ENCODE measurements around the gene MIGA1.
"Not testable (repeated sequence)": the region's sequence is repeated elsewhere in the genome, so short reads cannot be mapped to it uniquely, and the experiment has no call there.

MIGA1 gene

GRCh38 chr1:77850082-77850481 is 70.6 kb downstream of the MIGA1 start:
- no peak for DNase-seq

DNA sequence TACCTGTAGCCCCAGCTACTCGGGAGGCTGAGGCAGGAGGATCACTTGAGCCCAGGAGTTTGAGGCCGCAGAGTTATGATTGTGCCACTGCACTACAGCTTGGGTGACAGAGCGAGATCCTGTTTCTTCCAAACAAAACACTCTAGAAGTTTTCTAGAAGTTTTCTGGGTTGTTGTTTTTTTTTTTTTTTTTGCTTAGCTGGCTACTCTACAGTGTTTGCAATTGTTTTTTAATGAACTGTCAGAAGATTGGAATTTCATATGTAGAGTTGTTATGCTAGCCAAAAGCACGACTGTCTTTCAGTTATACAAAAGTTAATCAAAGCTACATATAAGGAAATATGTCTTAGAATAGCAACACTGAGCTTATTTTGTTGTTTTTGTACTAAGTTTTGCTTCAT is 78.1 kb downstream of the MIGA1 start:
- DNase-seq, result no peak

DNA sequence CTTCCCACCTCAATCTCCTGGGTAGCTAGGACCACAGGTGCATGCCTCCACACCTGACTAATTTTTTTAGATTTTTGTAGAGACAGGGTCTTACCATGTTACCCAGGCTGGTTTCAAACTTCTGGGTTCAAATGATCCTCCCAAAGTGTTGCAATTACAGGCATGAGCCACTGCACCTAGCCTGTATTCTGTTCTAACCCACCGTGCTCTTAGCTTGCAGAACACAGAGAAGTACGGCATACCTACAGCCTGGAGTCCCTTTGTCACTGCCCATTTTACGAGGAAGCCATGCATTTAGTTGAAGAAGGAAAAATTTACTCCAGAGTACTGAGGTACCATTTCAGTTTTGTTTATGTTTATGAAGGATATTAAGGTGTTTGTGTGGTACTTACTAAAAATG is 79.3 kb downstream of the MIGA1 start:
- no peak for DNase-seq

- DNase-seq, result no peak
Measured at GRCh38 chr1:77859248-77859647, 79.8 kb downstream of the MIGA1 start.

- no peak for DNase-seq
Measured at GRCh38 chr1:77866296-77866695, 86.8 kb downstream of the MIGA1 start.

DNA sequence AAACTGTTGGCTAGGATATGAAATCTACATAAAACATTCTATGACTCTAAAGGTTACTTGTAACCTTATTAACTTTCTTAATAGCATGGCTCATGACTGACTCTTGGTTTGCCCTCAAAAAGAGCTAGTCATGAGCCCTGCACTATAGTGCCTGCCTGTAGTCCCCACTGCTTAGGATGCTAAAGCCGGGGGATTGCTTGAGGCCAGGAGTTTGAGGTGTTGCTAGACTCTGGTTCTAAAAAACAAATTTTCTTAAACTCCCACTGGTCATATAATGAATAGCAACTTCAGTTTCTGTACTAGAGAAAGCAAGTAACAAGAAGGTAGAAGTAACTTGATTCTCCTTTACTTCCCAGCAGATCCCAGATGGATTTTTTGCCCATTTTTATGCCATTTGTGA is 93.2 kb downstream of the MIGA1 start:
- no peak for DNase-seq

DNA sequence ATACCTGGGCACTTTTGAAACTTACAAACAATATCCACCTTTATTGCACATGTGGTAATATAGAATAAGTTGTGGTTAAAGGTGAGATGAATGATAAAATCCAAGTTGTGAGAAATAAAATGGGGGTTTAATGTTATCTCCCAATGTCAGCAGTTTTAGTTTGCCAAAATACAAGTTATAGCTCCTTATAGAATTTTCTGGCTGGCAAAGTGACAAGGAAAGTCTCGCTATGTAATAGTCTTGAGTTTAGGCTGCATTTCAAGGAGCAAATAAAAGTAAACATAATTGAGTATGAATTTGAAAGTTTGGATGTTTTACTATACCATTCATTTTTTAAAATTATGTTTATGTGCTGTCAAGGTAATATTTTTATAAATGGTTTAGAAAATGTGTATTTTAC is 94.0 kb downstream of the MIGA1 start:
- DNase-seq, result no peak

GRCh38 chr1:77874804-77875445 is 95.5 kb downstream of the MIGA1 start:
- DNase-seq, result peak; percentile 70

GRCh38 chr1:77876884-77877283 is 97.4 kb downstream of the MIGA1 start:
- peak; percentile 18 for DNase-seq

DNA sequence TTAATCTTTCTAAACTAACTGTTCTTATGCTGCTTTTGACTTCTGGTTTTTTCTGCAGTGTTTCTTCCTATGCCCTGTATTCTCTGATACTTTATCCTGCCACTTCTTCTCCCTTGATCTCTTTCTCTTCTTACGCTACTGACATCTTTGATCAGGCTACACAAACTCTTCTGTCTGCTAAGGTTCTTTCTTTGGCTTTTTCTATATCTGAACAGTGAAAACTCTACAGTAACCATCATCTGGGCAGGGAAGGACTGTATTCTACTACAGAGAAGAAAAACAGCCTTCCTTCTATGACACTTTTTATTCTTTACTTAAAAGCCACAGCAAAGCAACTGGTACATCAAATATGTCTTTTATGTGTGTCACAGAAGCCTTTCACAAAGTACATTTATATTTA is 101.6 kb downstream of the MIGA1 start:
- no peak for DNase-seq

DNA sequence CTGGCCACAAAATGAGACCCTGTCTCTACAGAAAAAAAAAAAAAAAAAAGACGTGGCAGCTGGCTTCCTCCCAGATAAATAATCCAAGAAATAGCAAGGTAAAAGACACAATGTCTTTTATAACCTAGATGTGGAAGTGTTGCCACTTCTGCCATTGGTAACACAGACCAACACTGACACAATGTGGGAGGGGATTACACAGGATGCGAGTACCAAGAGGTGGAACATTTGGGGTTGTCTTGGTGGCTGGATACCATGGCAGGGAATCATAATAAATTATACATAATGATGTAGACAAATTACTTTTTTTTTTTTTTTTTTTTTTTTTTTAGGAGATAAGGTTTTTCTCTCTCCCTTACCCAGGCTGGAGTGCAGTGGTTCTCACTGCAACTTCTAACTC is 103.0 kb downstream of the MIGA1 start:
- no peak for DNase-seq

GRCh38 chr1:77888081-77888780 is 108.8 kb downstream of the MIGA1 start, which contains the start of gene NEXN:
NEXN (plus strand) TSS chr1:77888624; CDS start chr1:77916107, 27,483 bp downstream.
- DNase-seq, result peak; percentile 13

- DNase-seq, result peak; percentile 37
Measured at GRCh38 chr1:77888781-77889642, 109.6 kb downstream of the MIGA1 start.

- DNase-seq, result peak; percentile 61
Measured at GRCh38 chr1:77889671-77890070, 110.2 kb downstream of the MIGA1 start.

DNA sequence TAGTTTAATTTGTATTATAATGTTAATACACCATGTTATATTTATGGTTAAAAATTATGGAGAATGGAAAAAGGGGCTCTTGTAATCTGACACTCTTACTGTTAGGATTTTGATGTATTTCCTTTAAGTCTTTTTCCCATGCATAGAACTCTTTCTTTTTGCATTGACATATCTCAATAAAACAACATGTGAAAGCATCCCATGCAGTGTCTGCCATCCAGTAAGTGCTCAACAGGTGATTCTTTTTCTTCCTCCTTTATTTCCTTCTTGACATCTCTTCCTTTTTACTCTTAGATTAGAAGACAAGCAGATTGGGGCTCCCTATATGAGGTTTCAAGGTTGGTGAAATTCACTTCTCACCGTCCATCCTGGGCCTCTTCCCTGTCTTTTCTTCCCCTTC is 111.8 kb downstream of the MIGA1 start:
- no peak for DNase-seq

GRCh38 chr1:77899647-77900320 is 120.3 kb downstream of the MIGA1 start:
- no peak for DNase-seq

DNA sequence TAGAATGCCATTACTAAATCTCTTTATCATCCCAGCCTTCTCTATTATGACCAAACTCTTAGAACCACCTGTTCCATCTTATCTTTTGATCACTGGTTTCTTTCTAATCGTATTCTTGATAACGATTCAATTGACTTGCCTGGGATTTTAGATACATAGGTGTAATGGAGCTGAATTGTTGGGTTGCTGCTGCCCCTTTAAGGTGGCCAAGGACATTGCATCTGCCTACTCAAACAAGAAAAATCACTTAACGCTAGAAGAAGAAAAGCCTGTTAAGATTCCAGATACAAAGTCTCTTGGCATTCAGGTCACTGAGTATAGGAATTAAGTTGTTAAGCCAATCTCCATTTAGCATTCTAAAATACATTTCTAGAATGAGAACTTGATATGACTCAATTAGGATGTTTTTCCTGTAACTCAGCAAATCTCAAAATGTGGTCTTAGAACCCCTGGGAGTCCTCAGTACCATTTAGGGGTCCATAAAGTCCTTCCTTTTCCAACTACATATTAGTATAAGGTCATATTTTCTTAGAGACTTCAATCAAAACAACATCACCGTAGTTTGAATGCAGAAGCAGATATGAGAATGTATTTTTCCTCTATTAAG is 121.3 kb downstream of the MIGA1 start:
- no peak for DNase-seq

GRCh38 chr1:77905603-77906002 is 126.2 kb downstream of the MIGA1 start:
- no peak for DNase-seq

DNA sequence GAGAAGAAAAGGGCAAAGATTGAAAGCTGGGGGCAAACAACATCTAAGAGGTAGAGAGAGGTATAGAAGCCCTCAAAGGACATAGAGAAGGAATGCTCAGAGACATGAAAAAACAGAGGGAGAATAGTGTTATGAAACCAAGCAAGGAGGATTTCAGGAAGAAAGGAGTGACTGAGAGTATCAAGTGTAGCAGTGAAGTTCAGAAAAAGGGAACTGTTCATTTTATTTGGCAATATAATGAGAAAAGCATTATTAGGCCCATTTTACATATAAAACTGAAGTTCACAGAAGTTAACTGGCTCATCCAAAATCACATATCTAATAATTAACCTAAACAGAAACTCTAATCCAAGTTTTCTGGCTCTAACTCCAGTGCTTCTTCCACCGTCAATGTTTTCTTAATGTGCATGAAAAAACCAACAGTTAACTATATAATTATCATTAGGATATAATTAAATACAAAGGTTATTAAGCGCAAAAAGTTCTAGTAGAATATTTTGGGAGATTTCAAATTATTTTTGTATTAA is 126.6 kb downstream of the MIGA1 start:
- DNase-seq, result no peak

DNA sequence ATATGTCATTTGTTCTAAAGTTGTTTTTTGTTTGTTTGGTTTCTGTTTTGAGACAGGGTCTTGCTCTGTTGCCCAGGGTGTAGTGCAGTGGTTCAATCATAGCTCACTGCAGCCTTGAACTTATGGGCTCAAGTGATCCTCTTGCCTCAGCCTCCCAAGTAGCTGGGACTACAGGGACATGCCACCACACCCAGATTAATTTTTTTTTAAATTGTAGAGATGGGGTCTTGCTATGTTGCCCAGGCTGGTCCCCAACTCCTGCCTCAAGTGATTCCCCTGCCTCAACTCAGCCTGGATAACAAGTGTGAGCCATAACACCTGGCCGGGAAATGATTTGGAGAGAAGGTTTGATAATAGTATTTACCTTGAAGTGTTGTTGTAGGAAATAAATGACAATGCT is 127.2 kb downstream of the MIGA1 start:
- no peak for DNase-seq

DNA sequence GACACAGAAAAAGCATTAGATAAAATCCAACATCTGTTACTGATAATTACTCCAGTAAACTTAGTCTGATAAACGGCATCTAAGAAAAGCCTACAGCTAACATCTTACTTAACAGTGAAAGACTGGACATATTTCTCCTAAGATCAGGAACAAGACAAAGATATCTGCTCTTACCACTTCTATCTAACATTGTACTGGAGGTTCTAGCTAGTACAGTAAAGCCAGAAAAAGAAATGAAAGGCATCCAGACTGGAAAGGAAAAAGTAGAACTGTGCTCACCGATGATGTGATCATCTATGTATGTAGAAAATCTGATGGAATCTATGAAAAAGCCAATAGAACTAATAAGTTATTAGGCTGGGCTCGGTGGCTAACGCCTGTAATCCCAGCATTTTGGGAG is 130.7 kb downstream of the MIGA1 start:
- DNase-seq, result no peak

- DNase-seq, result not testable (repeated sequence)
Measured at GRCh38 chr1:77918918-77919317, 139.5 kb downstream of the MIGA1 start.
